HepG2 (cell line): ENCODE data around the gene EPB41L4A. TPM values are rescaled to one million over a fixed set of nuclear protein-coding genes. Genes with fewer than 3 reads are reported as not detected.
"Not testable (repeated sequence)": the region's sequence is repeated elsewhere in the genome, so short reads cannot be mapped to it uniquely, and the experiment has no call there.

ENCODE experiments used
- ATAC-seq: fragments of 200-7000 bp; cut with Tn5 transposase; 3 replicates; pipeline ENCODE4 v1.9.1; 2020; ENCODE audit warnings: mild to moderate bottlenecking, moderate library complexity
- BruUV-seq: library from RNA; stranded (reverse); fragments of 400-500 nt; replicated peaks from 2 replicates; lab custom pipeline; 2021; lab: Mats Ljungman, UMichigan
- CTCF ChIA-PET: fragments of 300-600 bp; formaldehyde crosslinking; extraction: SDS; loops from one replicate; lab custom pipeline; 2021; ENCODE audit warnings: low total read pairs, inconsistent platforms, low intra/inter-chr PET ratio; lab: Yijun Ruan, JAX
- POLR2A ChIA-PET: fragments of 350-600 bp; sonication (Branson Sonifier 250); formaldehyde crosslinking; loops from one replicate; lab custom pipeline; 2020; ENCODE audit warnings: antibody characterized with exemption, inconsistent platforms; lab: Yijun Ruan, JAX
- DNase-seq: peaks from one replicate; pipeline ENCODE4 v3.0.0-alpha.2; 2015; ENCODE audit warnings: low spot score
- FAIRE-seq: peaks from 3 replicates; lab custom pipeline; 2011; peaks lifted over from hg19 to GRCh38; lab: Jason Lieb, UNC
- H2AFZ ChIP-seq: one replicate; pipeline ENCODE4 v1.6.1; 2011; ENCODE audit warnings: low read length, inconsistent platforms
- H3K27ac ChIP-seq: fragments of 300-600 bp; 3 replicates; pipeline ENCODE4 v1.8.0; 2011; ENCODE audit warnings: mixed run types, mild to moderate bottlenecking, mixed read lengths, low read length, inconsistent platforms; ENCODE audit not compliant: insufficient read depth; ENCODE audit errors: extremely low read length
- H3K27me3 ChIP-seq, 2 experiments: fragments of 200-600 bp in 1 of 2; 2 replicates in 1 of 2; 3 replicates in 1 of 2; pipeline versions ENCODE4 v1.6.0 to v1.8.0; 2011; ENCODE audit warnings: low read length in 2 of 2, mild to moderate bottlenecking in 2 of 2, moderate library complexity in 2 of 2, inconsistent platforms in 1 of 2; ENCODE audit not compliant: insufficient read depth in 2 of 2, control insufficient read depth in 1 of 2
- H3K36me3 ChIP-seq, 2 experiments: fragments of 200-600 bp in 1 of 2; replicated peaks in 1 of 2; 2 replicates in 1 of 2; 3 replicates in 1 of 2; pipeline versions ENCODE4 v1.5.1 to v1.8.0; 2011; ENCODE audit warnings: low read length in 2 of 2, inconsistent platforms in 1 of 2; ENCODE audit not compliant: insufficient read depth in 2 of 2, control insufficient read depth in 1 of 2
- H3K4me1 ChIP-seq: 2 replicates; pipeline ENCODE4 v1.5.1; 2012; ENCODE audit warnings: low read length, inconsistent platforms; ENCODE audit not compliant: insufficient read depth
- H3K4me2 ChIP-seq: 2 replicates; pipeline ENCODE4 v1.6.0; 2011; ENCODE audit warnings: low read depth, low read length, inconsistent platforms
- H3K4me3 ChIP-seq, 3 experiments: fragments of 200-600 bp in 1 of 3; sonication (generic), shearing (Covaris generic) in 1 of 3; replicated peaks in 1 of 3; 2 replicates each; pipeline ENCODE4 v1.5.1; 2011 to 2016; ENCODE audit warnings: low read length in 3 of 3, inconsistent platforms in 2 of 3, low read depth in 2 of 3, mild to moderate bottlenecking in 2 of 3, control low read depth in 1 of 3, mixed read lengths in 1 of 3; ENCODE audit not compliant: insufficient read depth in 1 of 3
- H3K79me2 ChIP-seq: one replicate; pipeline ENCODE4 v1.6.1; 2011; ENCODE audit warnings: low read length, inconsistent platforms; ENCODE audit not compliant: insufficient read depth
- H3K9ac ChIP-seq: 2 replicates; pipeline ENCODE4 v1.6.0; 2011; ENCODE audit warnings: mild to moderate bottlenecking, low read depth, low read length, inconsistent platforms; ENCODE audit not compliant: insufficient read depth
- H3K9me3 ChIP-seq: 2 replicates; pipeline ENCODE4 v1.5.1; 2012; ENCODE audit warnings: mild to moderate bottlenecking, low read length
- H4K20me1 ChIP-seq: 2 replicates; pipeline ENCODE4 v1.6.0; 2011; ENCODE audit warnings: inconsistent platforms, mild to moderate bottlenecking, low read length, moderate library complexity; ENCODE audit not compliant: insufficient read depth
- BCL6 ChIP-seq: IDR thresholded peaks from 2 replicates; pipeline ENCODE4 v1.6.1; 2016; ENCODE audit warnings: missing genetic modification reagents, missing compliant biosample characterization
- GABPB1 ChIP-seq: IDR thresholded peaks from 2 replicates; pipeline ENCODE4 v1.6.1; 2016; ENCODE audit warnings: mild to moderate bottlenecking, missing genetic modification reagents, moderate library complexity, missing compliant biosample characterization
- IRF1 ChIP-seq: sonication (generic); formaldehyde crosslinking; IDR thresholded peaks from 2 replicates; pipeline ENCODE4 v1.4.0; 2020; ENCODE audit warnings: low read depth, mild to moderate bottlenecking, missing genetic modification reagents
- KDM5A ChIP-seq: fragments of 200-600 bp; sonication (generic); IDR thresholded peaks from 2 replicates; pipeline ENCODE4 v1.7.0; 2018; ENCODE audit warnings: antibody characterized with exemption, mild to moderate bottlenecking, low read length, borderline replicate concordance
- NR2F1 ChIP-seq, 2 experiments: fragments of 450-650 bp in 1 of 2; formaldehyde crosslinking in 1 of 2; IDR thresholded peaks; 2 replicates each; pipeline versions ENCODE4 v1.5.0 to v1.6.1; 2016 to 2020; ENCODE audit warnings: mild to moderate bottlenecking in 1 of 2, missing compliant biosample characterization in 1 of 2, missing genetic modification reagents in 1 of 2, moderate library complexity in 1 of 2
- RFXAP ChIP-seq: sonication (generic); formaldehyde crosslinking; IDR thresholded peaks from 2 replicates; pipeline ENCODE4 v1.4.0; 2020; ENCODE audit warnings: missing genetic modification reagents, borderline replicate concordance
- RORA ChIP-seq: sonication (generic); formaldehyde crosslinking; IDR thresholded peaks from 2 replicates; pipeline ENCODE4 v1.5.0; 2020; ENCODE audit warnings: mild to moderate bottlenecking, missing genetic modification reagents, moderate library complexity
- SIX4 ChIP-seq: sonication (generic); formaldehyde crosslinking; IDR thresholded peaks from 2 replicates; pipeline ENCODE4 v1.4.0; 2020; ENCODE audit warnings: missing genetic modification reagents
- SMAD3 ChIP-seq: sonication (generic); formaldehyde crosslinking; IDR thresholded peaks from 2 replicates; pipeline ENCODE4 v1.4.0; 2020; ENCODE audit warnings: missing genetic modification reagents
- SRSF1 ChIP-seq: fragments of 200-400 bp; formaldehyde crosslinking; optimal IDR thresholded peaks from 2 replicates; pipeline ENCODE3; 2017; ENCODE audit warnings: mild to moderate bottlenecking, low read depth, low read length, moderate library complexity
- U2AF2 ChIP-seq: fragments of 200-400 bp; formaldehyde crosslinking; IDR thresholded peaks from 2 replicates; pipeline ENCODE4 v1.6.1; 2017; ENCODE audit warnings: low read depth, mild to moderate bottlenecking, low read length
- ZNF234 ChIP-seq: sonication (generic); formaldehyde crosslinking; conservative IDR thresholded peaks from 2 replicates; pipeline ENCODE4 v1.5.1; 2020; ENCODE audit warnings: mild to moderate bottlenecking, missing genetic modification reagents
- ZNF34 ChIP-seq: sonication (generic); formaldehyde crosslinking; IDR thresholded peaks from 2 replicates; pipeline ENCODE4 v1.4.0; 2020; ENCODE audit warnings: mild to moderate bottlenecking, missing genetic modification reagents, borderline replicate concordance
- ZNF7 ChIP-seq: IDR thresholded peaks from 2 replicates; pipeline ENCODE4 v1.6.1; 2016; ENCODE audit warnings: missing biosample characterization, missing genetic modification reagents
- ZNF704 ChIP-seq: sonication (generic); formaldehyde crosslinking; IDR thresholded peaks from 2 replicates; pipeline ENCODE4 v1.8.1; 2023; ENCODE audit warnings: mild to moderate bottlenecking, inconsistent platforms, moderate library complexity, missing genetic modification reagents, borderline replicate concordance
- ZNF773 ChIP-seq: sonication (generic); formaldehyde crosslinking; IDR thresholded peaks from 2 replicates; pipeline ENCODE4 v1.4.0; 2020; ENCODE audit warnings: missing genetic modification reagents, borderline replicate concordance
- WGBS: methylation state at CpG from one replicate; pipeline ENCODE4 v1.1.6; 2017; ENCODE audit warnings: low lambda C conversion rate; 5-methylcytosine and 5-hydroxymethylcytosine counted together
- in situ Hi-C: cut with HindIII; loops from 2 replicates; pipeline ENCODE4 v1.10.0; 2017; ENCODE audit warnings: low pct_unique_long_range_greater_than_20kb; ENCODE audit not compliant: extremely low pct_ligation_motif_present
- intact Hi-C: fragments of 100-400 bp; cut with micrococcal nuclease; formaldehyde crosslinking; loops from one replicate; pipeline ENCODE4 v1.10.0; 2022; ENCODE audit not compliant: unreplicated experiment
- polyA plus RNA-seq, 8 experiments: library from polyadenylated mRNA; depleted of rRNA in 3 of 8; stranded (reverse) in 7 of 8; unstranded in 1 of 8; fragments of >200 nt; fragmentation: Illumina TruSeq in 4 of 8; extraction: Trizol in 4 of 8; gene quantifications; 2 replicates each; pipeline versions ENCODE4 v1.2.1 to v1.2.3, GENCODE V29; 2011 to 2016; ENCODE audit warnings: low read depth in 4 of 8, missing spikeins in 1 of 8, mixed read lengths in 1 of 8; ENCODE audit not compliant: insufficient read depth in 1 of 8
- total RNA-seq, 5 experiments: library from RNA; depleted of rRNA; stranded (reverse); fragments of >200 nt; fragmentation: Illumina TruSeq; extraction: Trizol; gene quantifications; 2 replicates each; pipeline ENCODE4 v1.2.3, GENCODE V29; 2016; ENCODE audit warnings: low read depth in 1 of 5

EPB41L4A gene
- total and polyA plus RNA-seq, 2 of the 13 experiments (the other 11 are each of a cell fraction or from before 2014, with no cell fraction given) = 0.07 TPM; not detected in 1

DNA sequence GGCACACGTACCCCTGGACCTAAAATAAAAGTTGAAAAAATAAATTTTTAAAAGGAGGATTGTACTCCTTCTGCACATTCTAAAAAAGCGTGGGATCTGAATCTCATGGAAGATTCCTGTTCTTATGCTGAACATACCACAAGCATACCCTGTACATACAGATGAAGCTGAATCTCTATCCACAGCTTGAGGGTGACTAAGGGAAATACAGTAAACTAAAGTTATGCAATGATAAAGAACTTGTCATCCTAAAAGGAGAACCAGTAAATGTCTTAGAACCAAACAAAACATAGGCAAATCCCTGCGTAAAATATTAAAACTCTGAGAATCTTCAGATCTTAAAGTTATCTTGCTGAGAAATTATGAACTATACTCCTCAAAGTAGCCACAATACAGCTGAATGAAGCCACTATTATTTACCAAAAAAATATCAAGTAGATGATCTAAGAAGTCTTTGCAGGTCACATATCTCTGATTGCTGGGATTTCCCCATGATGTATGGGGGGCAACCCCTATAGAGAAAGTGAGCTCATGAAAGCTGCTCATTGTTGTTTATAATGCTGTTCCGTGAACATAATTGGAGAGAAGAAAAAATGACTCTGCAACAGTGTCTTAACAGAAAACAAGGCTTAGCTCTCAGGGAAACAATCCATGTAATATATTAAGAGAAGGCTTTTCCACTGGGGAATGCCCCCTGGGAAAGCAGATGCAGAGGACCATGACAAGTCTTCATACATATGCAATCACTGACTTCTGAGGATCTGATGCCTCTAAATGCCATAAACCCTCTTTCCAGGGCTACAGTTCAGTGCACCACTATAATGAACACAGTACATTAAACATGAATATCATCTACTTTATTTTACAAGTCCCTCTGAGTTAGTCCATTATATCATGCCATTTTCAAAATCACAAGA lies 210.1 kb downstream of the EPB41L4A start:
- Histone ChIP-seq H3K9me3 (no peaks in the 10 kb centered on the region), H3K4me1 (no peaks in the 10 kb centered on the region), H4K20me1 (no peaks in the 10 kb centered on the region), H3K79me2 (no peaks in the 10 kb centered on the region), H3K9ac (no peak overlapping the region), H2AFZ (no peak overlapping the region), H3K27me3 (peaks cover 2 to 7% of the 10 kb centered on the region in 2 experiments; a peak in 2 of 5 replicates), H3K4me3 (no peak overlapping the region), H3K27ac (no peak overlapping the region), H3K4me2 (no peak overlapping the region), H3K36me3 (no peaks in the 10 kb centered on the region)
- no peak for TF ChIP-seq SMAD3 (CRISPR knock-in tag)
- TF ChIP-seq RFXAP (CRISPR knock-in tag) = no peak
- no peak for TF ChIP-seq ZNF773 (CRISPR knock-in tag)
- TF ChIP-seq SIX4 (CRISPR knock-in tag) = no peak
- no peak for TF ChIP-seq IRF1 (CRISPR knock-in tag)
- TF ChIP-seq GABPB1 (CRISPR knock-in tag) = no peak
- no peak for TF ChIP-seq ZNF234 (CRISPR knock-in tag)
- TF ChIP-seq KDM5A = no peak
- TF ChIP-seq U2AF2 = no peak
- TF ChIP-seq RORA = no peak
- TF ChIP-seq BCL6 = no peak
- no peak for TF ChIP-seq SRSF1
- TF ChIP-seq ZNF34 (CRISPR knock-in tag) = no peak
- no peak for TF ChIP-seq ZNF7 (CRISPR knock-in tag)
- no peak for TF ChIP-seq ZNF704 (CRISPR knock-in tag)
- no peak for TF ChIP-seq NR2F1 (CRISPR knock-in tag; IDR thresholded peaks at IDR 0.05)
- intact Hi-C loops (no loop called here), in situ Hi-C loops (no loop called here)
- CTCF ChIA-PET = interaction anchor here (2.5 kb wide), 1 partner anchor 211 kb away, joined by 13 read pairs; the partner anchor contains the start of gene EPB41L4A
- FAIRE-seq (no peak), DNase-seq (no peak), ATAC-seq (no peak)
- POLR2A ChIA-PET = no interaction called here
- 3% methylated on average over 4 of the region's 4 CpGs for WGBS
- no TSS peak for BruUV-seq

DNA sequence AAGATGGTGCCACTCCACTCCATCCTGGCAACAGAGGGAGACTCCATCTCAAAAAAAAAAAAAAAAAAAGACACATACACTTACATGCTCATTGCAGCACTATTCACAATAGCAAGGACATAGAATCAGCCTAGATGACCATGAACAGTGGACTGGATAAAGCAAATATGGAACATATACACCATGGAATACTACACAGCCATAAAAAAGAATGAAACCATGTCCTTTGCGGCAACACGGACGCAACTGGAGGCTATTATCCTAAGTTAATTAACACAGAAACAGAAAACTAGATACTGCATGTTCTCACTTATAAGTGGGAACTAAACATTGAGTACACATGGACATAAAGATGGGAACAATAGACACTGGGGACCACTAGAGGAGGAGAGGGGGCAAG lies 210.9 kb downstream of the EPB41L4A start:
- not testable (repeated sequence) for FAIRE-seq, H3K36me3 ChIP-seq

More for the DNA sequence above, 210.9 kb downstream of the EPB41L4A start:
- H3K4me1 ChIP-seq, H3K27me3 ChIP-seq, CTCF ChIA-PET, H3K4me2 ChIP-seq, intact Hi-C loops, H3K4me3 ChIP-seq, H3K79me2 ChIP-seq, H3K9ac ChIP-seq, BruUV-seq, H3K27ac ChIP-seq, in situ Hi-C loops, H4K20me1 ChIP-seq, DNase-seq, ATAC-seq, H2AFZ ChIP-seq, H3K9me3 ChIP-seq, POLR2A ChIA-PET: not testable (repeated sequence)
- WGBS = 85% methylated on average over 3 of the region's 3 CpGs
